Panc1 (cell line): ENCODE results near the gene MAGEB4.

ENCODE experiments used
- CTCF ChIP-seq: fragments of 450-650 bp; IDR thresholded peaks from 2 replicates; pipeline ENCODE4 v1.5.1; 2017; ENCODE audit warnings: mild to moderate bottlenecking
- POLR2AphosphoS5 ChIP-seq: IDR thresholded peaks from 2 replicates; pipeline ENCODE4 v1.6.1; 2012; ENCODE audit warnings: mild to moderate bottlenecking, low read depth, low read length, moderate library complexity

DNA sequence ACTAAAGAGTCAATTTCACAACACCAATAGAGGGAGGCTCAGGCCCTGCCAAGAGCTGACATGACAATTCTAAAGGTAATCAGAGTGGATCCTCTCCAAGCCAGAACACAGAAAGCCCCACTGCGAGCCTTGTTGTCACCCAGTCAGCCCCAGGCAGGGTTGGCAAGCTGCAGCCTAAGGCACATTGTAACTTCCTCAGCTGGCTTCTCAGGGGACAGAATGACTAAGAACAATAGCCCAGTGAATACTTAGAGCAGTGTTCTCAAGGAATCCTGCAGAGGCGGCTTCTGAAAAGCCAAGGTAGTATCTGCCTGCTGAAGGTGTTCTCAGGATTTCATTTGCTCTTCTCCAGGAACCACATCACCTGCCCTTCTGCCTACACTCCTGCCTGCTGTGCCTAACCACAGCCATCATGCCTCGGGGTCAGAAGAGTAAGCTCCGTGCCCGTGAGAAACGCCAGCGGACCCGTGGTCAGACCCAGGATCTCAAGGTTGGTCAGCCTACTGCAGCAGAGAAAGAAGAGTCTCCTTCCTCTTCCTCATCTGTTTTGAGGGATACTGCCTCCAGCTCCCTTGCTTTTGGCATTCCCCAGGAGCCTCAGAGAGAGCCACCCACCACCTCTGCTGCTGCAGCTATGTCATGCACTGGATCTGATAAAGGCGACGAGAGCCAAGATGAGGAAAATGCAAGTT is at the start of gene MAGEB4:
- no peak for TF ChIP-seq CTCF
- TF ChIP-seq POLR2AphosphoS5 = no peak
